Glutamatergic neuron (in vitro differentiated cells): ENCODE data around the gene ELFN1. TPM values are rescaled to one million over a fixed set of nuclear protein-coding genes. Genes with fewer than 3 reads are reported as not detected.
A peak's percentile ranks its signal among the peaks of the same experiment; 100 is the strongest.

Experiments used
- DNase-seq: peaks from one replicate; pipeline ENCODE4 v3.0.0; 2022
- H3K27ac Mint-ChIP-seq: one replicate; pipeline ENCODE4 v1.8.0; 2020; ENCODE audit warnings: mild to moderate bottlenecking, mixed read lengths, inconsistent platforms; ENCODE audit not compliant: unreplicated experiment
- H3K27me3 Mint-ChIP-seq: one replicate; pipeline ENCODE4 v1.8.0; 2020; ENCODE audit warnings: mild to moderate bottlenecking, moderate library complexity, mixed read lengths, inconsistent platforms; ENCODE audit not compliant: unreplicated experiment
- H3K36me3 Mint-ChIP-seq: one replicate; pipeline ENCODE4 v1.8.0; 2020; ENCODE audit warnings: mild to moderate bottlenecking, mixed read lengths, inconsistent platforms; ENCODE audit not compliant: unreplicated experiment
- H3K4me1 Mint-ChIP-seq: one replicate; pipeline ENCODE4 v1.8.0; 2020; ENCODE audit warnings: mild to moderate bottlenecking, low read depth, mixed read lengths, inconsistent platforms; ENCODE audit not compliant: unreplicated experiment
- H3K4me3 Mint-ChIP-seq: one replicate; pipeline ENCODE4 v1.8.0; 2020; ENCODE audit warnings: mild to moderate bottlenecking, mixed read lengths, inconsistent platforms; ENCODE audit not compliant: unreplicated experiment
- H3K9me3 Mint-ChIP-seq: one replicate; pipeline ENCODE4 v1.8.0; 2020; ENCODE audit warnings: mild to moderate bottlenecking, moderate library complexity, mixed read lengths, inconsistent platforms; ENCODE audit not compliant: unreplicated experiment
- total RNA-seq: library from RNA; stranded (reverse); fragmentation: NEBNext Ultra II Directional; extraction: Animal tissue kit (Norgen Biotek cat#: 25700); gene quantifications from one replicate; pipeline ENCODE4 v1.2.1, GENCODE V29; 2021; ENCODE audit not compliant: unreplicated experiment
- TF ChIP-seq, protein P1 (sequence below): fragments of 200-600 bp; sonication (generic); IDR thresholded peaks from one replicate; pipeline ENCODE4 v1.5.0; 2021; ENCODE audit not compliant: partially characterized antibody, unreplicated experiment

Gene ELFN1
- total RNA-seq, 1 donor from 2014 or later: 40.0 TPM

DNA sequence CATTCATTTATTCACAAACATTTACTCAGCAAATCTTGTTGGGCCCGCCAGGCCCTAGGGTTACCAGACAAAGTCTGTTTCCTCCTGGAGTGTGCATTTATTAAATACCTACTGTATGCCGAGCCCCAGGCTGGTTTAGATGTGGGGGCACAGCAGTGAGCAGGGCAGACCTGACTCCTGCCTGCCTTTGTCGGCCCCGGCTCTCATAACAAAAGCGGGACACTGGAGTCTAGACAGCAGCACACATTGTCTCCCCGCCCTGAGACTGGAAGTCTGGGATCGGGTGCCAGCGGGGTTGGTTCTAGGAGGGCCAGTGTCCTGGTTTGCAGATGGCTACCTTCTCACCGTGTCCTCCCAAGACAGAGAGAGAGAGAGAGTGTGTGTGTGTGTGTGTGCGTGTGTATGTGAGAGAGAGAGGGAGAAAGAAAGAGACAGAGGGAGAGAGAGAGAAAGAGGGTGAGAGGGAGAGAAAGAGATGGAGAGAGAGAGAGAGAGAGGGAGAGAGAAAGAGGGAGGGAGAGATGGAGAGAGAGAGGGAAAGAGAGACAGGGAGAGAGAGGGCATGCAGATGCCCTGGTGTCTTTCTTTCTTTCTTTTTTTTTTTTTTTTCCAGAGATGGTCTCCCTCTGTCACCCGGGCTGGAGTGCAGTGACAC lies 25.9 kb downstream of the ELFN1 start:
- Mint-ChIP-seq H3K4me1 (peaks cover 9% of the 10 kb centered on the region), H3K9me3 (peaks cover 9% of the 10 kb centered on the region), H3K36me3 (peaks cover 15% of the 10 kb centered on the region), H3K4me3 (no peak overlapping the region), H3K27me3 (peaks cover 11% of the 10 kb centered on the region), H3K27ac (peak overlapping the region; percentile 52)
- no peak for DNase-seq
- TF ChIP-seq, protein P1, sequence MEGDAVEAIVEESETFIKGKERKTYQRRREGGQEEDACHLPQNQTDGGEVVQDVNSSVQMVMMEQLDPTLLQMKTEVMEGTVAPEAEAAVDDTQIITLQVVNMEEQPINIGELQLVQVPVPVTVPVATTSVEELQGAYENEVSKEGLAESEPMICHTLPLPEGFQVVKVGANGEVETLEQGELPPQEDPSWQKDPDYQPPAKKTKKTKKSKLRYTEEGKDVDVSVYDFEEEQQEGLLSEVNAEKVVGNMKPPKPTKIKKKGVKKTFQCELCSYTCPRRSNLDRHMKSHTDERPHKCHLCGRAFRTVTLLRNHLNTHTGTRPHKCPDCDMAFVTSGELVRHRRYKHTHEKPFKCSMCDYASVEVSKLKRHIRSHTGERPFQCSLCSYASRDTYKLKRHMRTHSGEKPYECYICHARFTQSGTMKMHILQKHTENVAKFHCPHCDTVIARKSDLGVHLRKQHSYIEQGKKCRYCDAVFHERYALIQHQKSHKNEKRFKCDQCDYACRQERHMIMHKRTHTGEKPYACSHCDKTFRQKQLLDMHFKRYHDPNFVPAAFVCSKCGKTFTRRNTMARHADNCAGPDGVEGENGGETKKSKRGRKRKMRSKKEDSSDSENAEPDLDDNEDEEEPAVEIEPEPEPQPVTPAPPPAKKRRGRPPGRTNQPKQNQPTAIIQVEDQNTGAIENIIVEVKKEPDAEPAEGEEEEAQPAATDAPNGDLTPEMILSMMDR: no peak

DNA sequence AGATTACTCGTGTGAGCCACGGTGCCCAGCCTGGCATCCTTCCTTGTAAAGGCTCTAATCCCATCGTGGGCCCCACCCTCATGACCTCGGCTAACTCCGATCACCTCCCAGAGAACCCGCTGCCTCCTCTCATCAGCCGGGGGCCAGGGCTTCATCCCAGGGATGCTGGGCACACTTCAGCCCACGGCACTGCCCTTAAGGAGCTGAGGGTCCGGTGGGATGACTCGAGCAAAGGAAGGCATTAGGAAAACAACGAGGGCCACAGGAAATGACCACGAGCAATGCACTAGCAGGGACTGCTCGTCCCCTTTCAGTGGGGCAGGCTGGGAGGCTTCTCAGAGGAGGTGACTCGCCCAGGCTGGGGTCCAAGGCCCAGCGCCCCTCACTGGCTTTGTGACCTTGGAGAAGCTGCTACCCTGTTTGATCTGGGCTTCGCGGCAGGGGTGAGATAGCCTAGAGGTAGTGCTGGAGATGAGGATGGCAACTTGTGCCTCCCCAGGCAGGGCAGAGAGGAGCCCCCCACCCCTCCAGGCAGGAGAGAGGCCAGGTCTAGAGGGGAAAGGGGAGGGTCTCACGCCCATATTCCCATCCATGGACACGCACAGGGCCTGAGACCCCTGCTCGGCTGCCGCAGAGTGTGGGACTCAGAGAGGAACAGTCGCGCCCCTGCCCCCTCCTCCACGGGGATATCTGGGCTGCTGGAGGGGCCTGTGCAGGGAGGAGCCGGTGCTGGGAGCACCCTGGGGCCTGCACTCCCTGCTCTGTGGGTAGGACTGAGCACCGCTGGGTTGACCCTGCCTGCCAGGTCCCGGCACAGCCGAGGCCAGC lies 26.8 kb downstream of the ELFN1 start:
- no peak for DNase-seq
- TF ChIP-seq, protein P1: no peak
- H3K27ac Mint-ChIP-seq: no peak overlapping the region
- peaks cover 19% of the 10 kb centered on the region for H3K36me3 Mint-ChIP-seq
- peaks cover 10% of the 10 kb centered on the region for H3K9me3 Mint-ChIP-seq
- no peak overlapping the region for H3K4me3 Mint-ChIP-seq
- H3K27me3 Mint-ChIP-seq: peaks cover 11% of the 10 kb centered on the region
- H3K4me1 Mint-ChIP-seq: peaks cover 9% of the 10 kb centered on the region

GRCh38 chr7:1697499-1698125 lies 27.5 kb downstream of the ELFN1 start:
- Mint-ChIP-seq H3K36me3 (peaks cover 27% of the 10 kb centered on the region), H3K9me3 (peaks cover 12% of the 10 kb centered on the region), H3K4me1 (peaks cover 9% of the 10 kb centered on the region), H3K27me3 (peaks cover 11% of the 10 kb centered on the region), H3K4me3 (no peak overlapping the region), H3K27ac (peak overlapping the region; percentile 55)
- DNase-seq: no peak
- TF ChIP-seq, protein P1: no peak

DNA sequence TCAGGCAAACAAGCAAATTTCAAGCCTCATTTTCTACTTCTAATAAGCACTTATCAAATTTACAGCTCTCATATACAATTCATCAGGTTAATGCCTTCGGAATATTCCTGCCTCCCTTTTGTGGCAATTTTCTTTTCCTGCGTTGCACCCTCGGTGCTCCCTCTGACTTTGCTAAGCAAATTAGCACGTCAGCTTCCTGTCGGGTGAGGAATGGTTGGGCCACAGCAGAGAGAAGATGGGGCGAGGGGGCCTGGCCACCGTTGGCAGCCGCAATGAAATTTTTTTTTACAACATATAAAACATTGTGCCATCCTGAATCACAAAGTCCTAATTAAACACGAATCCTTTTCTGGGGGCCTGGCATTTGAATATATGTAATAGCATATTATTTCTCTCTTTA lies 28.1 kb downstream of the ELFN1 start:
- DNase-seq: no peak
- Mint-ChIP-seq H3K27ac (peak overlapping the region; percentile 55), H3K9me3 (peaks cover 11% of the 10 kb centered on the region), H3K4me1 (peaks cover 8% of the 10 kb centered on the region), H3K36me3 (peaks cover 33% of the 10 kb centered on the region), H3K4me3 (no peak overlapping the region), H3K27me3 (peaks cover 11% of the 10 kb centered on the region)
- TF ChIP-seq, protein P1: no peak
